GM18951 (cell line): ENCODE results near the gene ANKRD13B.
"Not testable (repeated sequence)": the region's sequence is repeated elsewhere in the genome, so short reads cannot be mapped to it uniquely, and the experiment has no call there.

Experiments
- POLR2A ChIP-seq: IDR thresholded peaks from 4 replicates; pipeline ENCODE4 v1.6.1; 2011; ENCODE audit warnings: mild to moderate bottlenecking; ENCODE audit not compliant: insufficient read length, insufficient read depth; ENCODE audit errors: extremely low read depth
- in situ Hi-C: fragments of 300-500 bp; cut with MboI; formaldehyde crosslinking; loops from one replicate; pipeline ENCODE4 v1.12.0; 2022; ENCODE audit warnings: low sequenced_read_pairs, mixed read lengths, inconsistent platforms; ENCODE audit not compliant: unreplicated experiment

Gene ANKRD13B

DNA sequence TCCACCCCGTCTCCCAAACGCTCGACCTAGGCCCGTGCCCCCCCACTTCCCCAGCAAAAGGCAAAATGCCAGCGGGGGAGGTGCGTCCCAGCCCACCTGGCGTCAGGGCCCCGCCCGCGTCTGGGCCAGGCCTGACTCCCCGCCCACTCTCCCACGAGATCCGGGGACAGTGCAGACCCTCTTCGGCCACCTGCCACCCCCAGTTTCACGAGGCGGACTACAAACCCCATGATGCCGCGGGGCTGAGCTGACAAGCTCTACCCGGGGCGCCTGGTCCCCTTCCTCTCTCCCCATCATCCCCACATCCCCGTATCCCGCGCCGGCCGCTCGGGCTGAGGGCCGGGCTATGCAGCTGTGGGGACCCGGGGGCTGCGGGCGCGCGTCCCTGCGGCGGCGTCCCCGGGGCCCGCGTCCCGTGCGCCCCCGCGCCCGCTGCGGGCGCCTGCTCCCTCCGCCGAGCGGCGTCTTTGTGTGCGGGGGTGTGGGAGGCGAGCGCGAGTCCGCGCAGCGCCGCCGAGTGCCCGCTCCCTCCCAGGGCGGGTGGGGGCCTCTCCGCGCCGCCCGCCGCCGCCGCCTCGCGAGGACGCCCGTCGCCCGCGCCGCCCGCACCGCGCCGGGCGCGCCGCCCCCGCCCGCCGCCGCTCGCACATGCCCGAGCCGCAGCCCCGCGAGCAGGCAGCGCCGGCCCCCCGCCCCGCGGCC lies at the start of gene ANKRD13B:
TSS of gene ANKRD13B (plus strand) at position 283 of the 702 bp plus-strand sequence. CDS start 490 bp downstream, outside the sequence.
- in situ Hi-C loops = no loop called here
- no peak for TF ChIP-seq POLR2A

DNA sequence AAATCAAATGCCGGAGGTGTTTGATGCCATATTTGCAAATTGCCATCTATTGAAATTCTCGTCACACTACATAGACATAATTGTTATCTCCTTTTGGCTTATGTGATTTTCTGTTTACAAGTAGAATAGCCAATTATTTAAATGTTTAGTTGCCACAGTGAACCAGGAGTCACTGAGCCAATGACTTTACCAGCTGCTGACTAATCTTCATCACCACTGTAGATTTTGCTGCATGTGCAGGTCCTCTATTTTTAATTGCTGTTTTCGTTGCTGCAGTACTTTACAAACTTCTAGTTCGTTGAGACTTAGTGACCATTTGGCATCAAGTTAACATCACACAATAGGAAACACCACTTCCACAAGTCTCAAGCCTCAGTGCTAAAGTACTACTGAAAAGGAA lies 48.9 kb upstream of the ANKRD13B start:
- in situ Hi-C loops = no loop called here
- TF ChIP-seq POLR2A = no peak

DNA sequence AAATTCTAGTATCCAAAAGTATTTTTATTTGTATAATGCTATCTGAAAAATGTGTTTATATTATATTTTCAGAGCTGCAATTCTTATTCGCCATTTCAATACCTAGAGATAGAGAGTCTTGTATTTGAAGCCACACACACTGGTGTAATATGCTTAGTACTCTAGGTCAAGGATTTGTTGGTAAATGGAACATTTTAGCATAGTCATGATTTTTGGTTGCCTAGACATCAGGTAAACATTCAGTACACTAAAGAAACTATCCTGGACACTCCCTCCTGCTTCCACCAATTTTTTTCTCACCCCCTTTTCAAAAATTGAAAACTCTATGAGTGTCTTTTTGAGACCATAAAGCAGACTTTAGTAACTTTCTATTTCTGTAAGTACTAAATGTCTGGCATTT lies 46.8 kb upstream of the ANKRD13B start:
- no peak for TF ChIP-seq POLR2A
- in situ Hi-C loops = no loop called here

DNA sequence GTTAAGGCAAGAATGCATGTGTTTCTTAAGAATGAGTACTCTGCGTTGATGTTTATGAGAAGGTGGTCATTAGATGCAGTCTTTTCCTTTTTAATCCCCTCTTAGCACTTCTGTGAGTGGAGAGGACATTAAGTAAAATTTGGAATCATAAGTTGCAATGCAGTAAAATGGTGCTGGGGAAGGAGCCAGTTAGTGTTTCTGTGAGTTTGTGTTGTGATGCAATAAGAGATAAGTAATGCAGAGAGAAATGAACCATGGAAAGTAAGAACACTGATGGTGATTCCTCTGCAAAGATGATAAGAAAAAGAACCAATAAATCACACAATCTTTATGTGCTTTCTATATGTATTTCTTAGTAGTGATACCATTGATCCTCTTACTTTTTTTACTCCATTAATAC lies 46.1 kb upstream of the ANKRD13B start:
- in situ Hi-C loops = no loop called here
- no peak for TF ChIP-seq POLR2A

DNA sequence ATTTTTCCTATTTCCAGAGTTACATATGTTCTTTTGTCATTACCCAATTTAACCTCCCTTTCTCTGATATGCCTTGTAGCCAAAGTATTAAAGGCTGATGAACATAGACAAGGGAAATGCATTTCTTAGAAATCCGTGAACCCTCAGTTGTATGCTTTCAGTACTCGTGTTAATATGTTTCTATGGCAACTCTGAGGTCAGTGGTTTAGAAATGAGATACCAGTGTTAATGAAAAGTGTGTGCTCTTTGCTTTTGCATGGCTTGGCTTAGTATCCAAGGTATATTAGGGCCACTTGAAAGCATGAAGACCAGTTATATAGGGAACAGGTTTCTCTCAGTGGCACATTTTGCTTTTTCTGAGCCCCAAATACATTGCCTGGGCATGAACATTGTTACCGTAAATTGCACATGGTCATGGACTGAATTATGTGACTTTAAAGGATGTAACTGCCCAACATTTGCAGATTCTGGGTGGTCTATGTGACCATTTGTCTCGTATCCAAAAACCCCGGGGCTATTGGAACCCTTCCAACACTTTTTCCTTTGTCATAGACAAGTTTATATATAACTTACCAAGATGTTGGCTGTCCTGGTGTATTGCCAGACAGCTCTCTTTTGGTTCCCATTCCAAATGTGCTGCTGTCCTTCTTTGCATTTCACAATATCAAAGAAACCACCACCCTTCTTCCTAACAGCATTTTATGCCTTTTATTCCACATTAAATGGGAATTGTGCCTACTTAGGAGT lies 43.6 kb upstream of the ANKRD13B start:
- in situ Hi-C loops = no loop called here
- no peak for TF ChIP-seq POLR2A

DNA sequence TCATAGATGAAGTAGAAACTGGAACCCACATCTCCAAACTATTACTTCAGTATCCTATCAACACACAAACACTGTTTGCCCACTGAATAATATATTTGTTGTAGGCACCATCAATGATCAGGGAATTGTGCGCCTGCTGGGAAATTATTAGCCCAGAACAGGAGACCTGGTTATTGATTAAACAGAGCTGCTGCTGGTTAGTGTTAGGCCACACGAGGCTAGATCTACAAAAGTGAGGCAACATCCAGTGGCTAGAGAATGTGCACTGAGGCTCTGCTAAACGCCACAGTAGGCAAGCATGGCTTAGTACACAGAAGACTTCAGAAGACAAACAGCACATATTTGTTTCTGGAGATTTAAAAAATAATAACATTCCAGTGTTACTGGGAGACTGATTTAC lies 37.1 kb upstream of the ANKRD13B start:
- no peak for TF ChIP-seq POLR2A
- in situ Hi-C loops = no loop called here

DNA sequence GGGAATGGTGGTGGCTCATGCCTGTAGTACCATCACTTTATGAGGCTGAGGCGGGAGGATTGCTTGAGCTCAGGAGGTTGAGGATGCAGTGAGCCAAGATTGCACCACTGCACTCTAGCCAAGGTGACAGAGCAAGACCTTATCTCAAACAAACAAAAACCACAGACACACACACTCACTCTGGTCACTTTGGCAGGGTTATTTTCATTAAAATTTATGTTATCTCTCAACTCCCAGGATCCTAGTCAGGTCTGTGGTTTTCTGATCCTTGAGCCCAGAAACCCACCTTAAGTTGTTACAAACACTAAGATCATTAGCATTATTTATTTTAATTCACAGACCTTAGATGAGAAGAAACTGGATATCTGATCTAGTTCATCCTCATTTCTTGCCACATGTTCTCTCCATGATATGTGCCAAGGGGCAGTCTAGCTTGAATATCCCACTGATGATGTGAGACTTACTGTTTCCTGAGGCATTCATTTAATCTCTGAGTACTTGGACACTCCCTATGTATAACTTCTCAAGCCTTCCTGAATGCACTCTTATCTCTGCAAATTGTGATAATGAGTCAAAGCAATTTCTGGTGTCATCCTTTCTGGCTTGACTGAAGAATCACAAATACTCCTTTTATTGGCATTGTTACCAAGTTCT lies 35.7 kb upstream of the ANKRD13B start:
- TF ChIP-seq POLR2A = no peak
- in situ Hi-C loops = no loop called here

DNA sequence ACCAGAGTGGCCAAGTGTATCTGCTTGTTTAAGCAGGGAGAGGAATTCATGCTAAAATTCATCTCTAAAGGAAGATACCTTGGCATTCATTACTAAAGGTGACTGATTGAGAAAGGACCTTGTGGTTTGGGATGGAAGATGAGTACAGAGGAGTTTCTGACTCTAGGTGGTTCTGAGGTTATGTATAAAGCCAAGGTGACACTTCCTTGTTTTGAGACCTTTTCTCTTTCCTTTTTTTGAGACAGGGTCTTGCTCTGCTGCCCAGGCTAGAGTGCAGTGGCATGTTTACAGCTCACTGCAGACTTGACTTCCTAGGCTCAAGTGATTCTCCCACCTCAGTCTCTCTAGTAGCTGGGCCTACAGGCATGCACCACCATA lies 35.2 kb upstream of the ANKRD13B start:
- in situ Hi-C loops = no loop called here
- TF ChIP-seq POLR2A = no peak

DNA sequence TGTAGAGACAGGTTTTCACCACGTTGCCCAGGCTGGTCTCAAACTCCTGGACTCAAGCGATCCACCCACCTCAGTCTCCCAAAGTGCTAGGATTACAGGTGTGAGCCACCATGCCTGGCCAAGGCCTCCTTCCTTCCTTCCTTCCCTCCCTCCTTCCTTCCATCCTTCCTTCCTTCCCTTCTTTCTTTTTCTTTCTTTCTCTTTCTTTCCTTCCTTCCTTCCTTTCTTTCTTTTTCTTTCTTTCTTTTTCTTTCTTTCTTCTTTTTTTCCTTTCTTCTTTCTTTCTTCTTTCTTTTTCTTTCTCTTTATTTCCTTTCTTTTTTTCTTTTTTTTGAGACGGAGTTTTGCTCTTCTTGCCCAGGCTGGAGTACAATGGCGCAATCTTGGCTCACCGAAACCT lies 34.8 kb upstream of the ANKRD13B start:
- in situ Hi-C loops = not testable (repeated sequence)

DNA sequence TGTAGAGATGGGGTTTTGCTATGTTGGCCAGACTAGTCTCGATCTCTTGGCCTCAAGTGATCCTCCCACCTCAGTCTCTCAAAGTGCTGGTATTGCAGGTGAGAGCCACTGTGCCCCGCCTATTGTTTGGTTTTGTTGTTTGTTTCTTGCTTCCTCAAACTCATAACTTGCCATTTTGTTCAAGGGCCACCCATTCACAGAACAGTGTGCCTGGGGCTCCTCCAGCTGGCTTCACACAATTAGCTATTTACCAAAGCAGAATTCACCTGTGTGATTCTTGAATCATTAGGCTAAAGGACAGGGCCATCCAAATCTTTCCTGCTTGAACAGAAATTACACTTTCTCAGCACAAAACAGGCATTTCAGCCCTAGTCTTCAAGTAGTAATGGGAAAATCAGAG lies 33.3 kb upstream of the ANKRD13B start:
- TF ChIP-seq POLR2A = no peak
- in situ Hi-C loops = no loop called here

DNA sequence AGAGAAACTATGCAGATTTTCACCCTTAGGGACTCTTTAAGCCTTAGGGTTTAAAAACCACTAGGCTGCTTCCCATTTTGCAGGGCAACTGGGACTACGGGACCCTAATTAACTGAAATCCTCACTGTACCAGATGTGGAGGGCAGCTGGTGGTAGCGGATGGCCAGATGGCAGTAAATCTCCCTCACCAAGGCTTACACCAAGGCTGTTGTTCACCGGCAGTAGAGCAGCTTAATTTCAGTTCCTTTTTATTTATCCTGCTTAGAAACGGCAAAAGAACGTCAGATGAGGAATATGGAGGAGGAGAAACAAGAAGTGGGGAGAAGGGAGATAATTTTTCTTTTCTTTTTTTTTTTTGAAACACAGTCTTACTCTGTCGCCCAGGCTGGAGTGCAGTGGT lies 32.6 kb upstream of the ANKRD13B start:
- no peak for TF ChIP-seq POLR2A
- in situ Hi-C loops = no loop called here

DNA sequence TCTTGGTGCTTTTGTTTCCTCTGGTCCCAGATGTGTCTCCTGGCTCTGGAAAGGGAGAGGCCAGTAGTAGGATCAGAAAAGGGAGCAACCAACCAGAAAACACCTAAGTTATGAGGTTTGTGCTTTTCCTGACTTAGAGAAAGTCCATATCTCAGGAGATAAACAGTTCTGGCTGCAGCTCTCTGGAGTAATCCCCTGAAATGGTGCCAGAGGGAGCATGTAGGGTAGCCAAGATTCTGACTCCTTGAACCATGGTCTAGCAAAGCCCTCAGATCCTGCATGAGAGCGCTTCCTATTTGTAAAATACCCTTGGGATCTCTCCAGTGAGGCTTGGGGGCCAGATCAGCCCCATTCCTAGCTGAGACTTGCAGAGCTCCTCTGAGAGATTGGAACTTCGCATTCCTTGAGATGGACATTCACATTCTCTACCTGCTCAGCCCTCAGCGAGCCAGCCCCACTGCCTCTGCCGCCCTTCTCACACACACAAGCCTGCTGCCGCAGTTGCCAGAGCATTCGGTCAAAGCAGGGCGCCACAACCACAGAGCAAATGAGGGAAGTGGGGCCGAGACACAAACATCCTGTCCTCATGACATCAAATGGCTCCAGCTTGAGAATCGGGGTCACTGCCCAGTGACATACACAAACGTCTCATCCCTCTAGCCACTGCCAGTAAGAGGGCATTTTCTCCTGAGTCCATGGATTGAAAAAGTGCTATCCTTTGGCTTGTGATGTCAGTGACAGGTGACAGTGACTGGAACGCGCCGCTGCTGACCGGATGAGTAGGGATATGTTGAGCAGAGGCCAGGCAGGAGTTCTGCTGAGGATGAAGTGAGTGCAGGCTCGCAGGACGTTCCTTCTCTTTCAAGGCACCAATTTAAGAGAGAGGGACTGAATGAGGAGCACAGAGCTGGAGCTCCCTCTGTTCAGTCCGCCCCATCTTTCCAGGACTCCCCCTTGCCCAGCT lies 31.1 kb upstream of the ANKRD13B start:
- TF ChIP-seq POLR2A = no peak

DNA sequence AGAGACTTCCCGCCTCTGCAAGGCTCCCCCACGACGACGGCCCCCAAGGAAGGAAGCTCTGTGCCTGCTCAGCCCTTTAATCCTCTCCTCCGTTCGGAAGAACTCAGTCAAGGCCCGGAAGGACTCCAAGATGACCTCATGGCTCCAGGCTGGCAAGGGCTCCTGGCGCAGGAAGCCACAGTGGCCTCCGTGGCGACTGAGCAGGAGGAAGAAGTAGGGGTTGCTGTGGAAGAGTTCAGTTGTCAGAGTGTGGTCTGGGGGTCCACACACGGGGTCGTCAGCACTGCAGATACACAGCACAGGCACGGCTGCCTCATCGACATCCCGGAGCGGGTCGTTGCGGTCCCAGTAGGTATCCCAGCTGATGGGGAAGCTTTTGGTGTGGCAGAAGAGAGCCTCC lies 30.3 kb upstream of the ANKRD13B start:
- in situ Hi-C loops = no loop called here
- no peak for TF ChIP-seq POLR2A

More for the DNA sequence above, 31.1 kb upstream of the ANKRD13B start:
- in situ Hi-C loops = no loop called here
